GM19324 (cell line): ENCODE measurements around the gene GPR83.
"Not testable (repeated sequence)": the region's sequence is repeated elsewhere in the genome, so short reads cannot be mapped to it uniquely, and the experiment has no call there.

Experiments used
- ATAC-seq: cut with Tn5 transposase; IDR thresholded peaks from one replicate; pipeline ENCODE4 v1.9.1; 2021; ENCODE audit warnings: mild to moderate bottlenecking, moderate library complexity; ENCODE audit not compliant: unreplicated experiment, low FRiP score

Gene GPR83

GRCh38 chr11:94400839-94401772 lies at the start of gene GPR83:
Gene GPR83, minus strand, starts transcription at chr11:94401419. Its CDS starts 172 bp downstream, at chr11:94401247.
- ATAC-seq, result no peak

- no peak for ATAC-seq
Measured at GRCh38 chr11:94450048-94450447, 48.8 kb upstream of the GPR83 start.

- ATAC-seq, result no peak
Measured at GRCh38 chr11:94449437-94449836, 48.2 kb upstream of the GPR83 start.

- no peak for ATAC-seq
Measured at GRCh38 chr11:94449029-94449428, 47.8 kb upstream of the GPR83 start.

- no peak for ATAC-seq
Measured at GRCh38 chr11:94447149-94447548, 45.9 kb upstream of the GPR83 start.

GRCh38 chr11:94445641-94446040 lies 44.4 kb upstream of the GPR83 start:
- no peak for ATAC-seq

GRCh38 chr11:94433049-94433448 lies 31.8 kb upstream of the GPR83 start:
- ATAC-seq, result no peak

- ATAC-seq, result no peak
Measured at GRCh38 chr11:94424662-94425061, 23.4 kb upstream of the GPR83 start.

- ATAC-seq, result no peak
Measured at GRCh38 chr11:94424011-94424410, 22.8 kb upstream of the GPR83 start.

- ATAC-seq, result no peak
Measured at GRCh38 chr11:94423507-94423906, 22.3 kb upstream of the GPR83 start.

GRCh38 chr11:94418123-94418765 lies 17.0 kb upstream of the GPR83 start:
- ATAC-seq, result no peak

GRCh38 chr11:94417386-94417987 lies 16.3 kb upstream of the GPR83 start:
- ATAC-seq, result no peak

GRCh38 chr11:94405062-94405833 lies 4.0 kb upstream of the GPR83 start:
- no peak for ATAC-seq

GRCh38 chr11:94402355-94402754 lies 1.1 kb upstream of the GPR83 start:
- ATAC-seq, result no peak

- ATAC-seq, result no peak
Measured at GRCh38 chr11:94401773-94402265, 600 bp upstream of the GPR83 start.

GRCh38 chr11:94400457-94400838 lies 771 bp downstream of the GPR83 start:
- no peak for ATAC-seq

GRCh38 chr11:94400050-94400449 lies 1.2 kb downstream of the GPR83 start:
- ATAC-seq, result no peak

- ATAC-seq, result no peak
Measured at GRCh38 chr11:94398101-94398500, 3.1 kb downstream of the GPR83 start.

- no peak for ATAC-seq
Measured at GRCh38 chr11:94396282-94396681, 4.9 kb downstream of the GPR83 start.

GRCh38 chr11:94391937-94392336 lies 9.3 kb downstream of the GPR83 start:
- not testable (repeated sequence) for ATAC-seq
